ENCODE results near the gene TMEM237. TPM values are rescaled to one million over a fixed set of nuclear protein-coding genes. Genes with fewer than 3 reads are reported as not detected.
A peak's percentile ranks its signal among the peaks of the same experiment; 100 is the strongest.

Gene TMEM237
- total and polyA plus RNA-seq, 5 experiments from 2014 or later = 4.3 to 9.8 (median 5.5) TPM

GRCh38 chr2:201579536-201579935, 63.8 kb downstream of the TMEM237 start:
- H3K36me3 Mint-ChIP-seq = no peaks in the 10 kb centered on the region
- peaks cover 1 to 9% (median 4%) of the 10 kb centered on the region in 5 donors for H3K27me3 Mint-ChIP-seq
- no peak overlapping the region for H3K27ac Mint-ChIP-seq
- no peaks in the 10 kb centered on the region for H3K9me3 Mint-ChIP-seq
- ATAC-seq (no peak), DNase-seq (no peak)
- POLR2A ChIA-PET = no interaction called here
- H3K4me3 Mint-ChIP-seq = no peak overlapping the region
- H3K4me1 Mint-ChIP-seq = peaks cover 0 to 11% (median 0%) of the 10 kb centered on the region in 4 donors

GRCh38 chr2:201575971-201576370, 67.3 kb downstream of the TMEM237 start:
- no peak overlapping the region for H3K27ac Mint-ChIP-seq
- no peak for ATAC-seq
- POLR2A ChIA-PET = no interaction called here
- H3K4me1 Mint-ChIP-seq = peaks cover 0 to 22% (median 5%) of the 10 kb centered on the region in 4 donors
- H3K36me3 Mint-ChIP-seq = no peaks in the 10 kb centered on the region
- no peaks in the 10 kb centered on the region for H3K9me3 Mint-ChIP-seq
- H3K27me3 Mint-ChIP-seq = peaks cover 0 to 4% (median 0%) of the 10 kb centered on the region in 5 donors
- no peak overlapping the region for H3K4me3 Mint-ChIP-seq
- no peak for DNase-seq

- POLR2A ChIA-PET = no interaction called here
- H3K27ac Mint-ChIP-seq = peak overlapping the region in 2 of 10 donors; percentile 33 to 51
- peak overlapping the region in 1 of 10 donors; percentile 24 for H3K4me3 Mint-ChIP-seq
- DNase-seq (no peak), ATAC-seq (no peak)
- peaks cover 0 to 22% (median 5%) of the 10 kb centered on the region in 4 donors for H3K4me1 Mint-ChIP-seq
- no peaks in the 10 kb centered on the region for H3K9me3 Mint-ChIP-seq
- H3K27me3 Mint-ChIP-seq = peaks cover 0 to 4% (median 0%) of the 10 kb centered on the region in 5 donors
- no peaks in the 10 kb centered on the region for H3K36me3 Mint-ChIP-seq
Observed at GRCh38 chr2:201574766-201575165, 68.5 kb downstream of the TMEM237 start.

- POLR2A ChIA-PET = no interaction called here
- H3K4me1 Mint-ChIP-seq = peaks cover 2 to 22% (median 5%) of the 10 kb centered on the region in 4 donors
- H3K27ac Mint-ChIP-seq = peak overlapping the region in 3 of 10 donors; percentile 2 to 55 (median 41)
- no peaks in the 10 kb centered on the region for H3K36me3 Mint-ChIP-seq
- ATAC-seq = no peak
- peaks cover 0 to 4% (median 0%) of the 10 kb centered on the region in 5 donors for H3K27me3 Mint-ChIP-seq
- no peak for DNase-seq
- peak overlapping the region in 1 of 10 donors; percentile 1 for H3K4me3 Mint-ChIP-seq
- H3K9me3 Mint-ChIP-seq = no peaks in the 10 kb centered on the region
Observed at GRCh38 chr2:201572846-201573508, 70.3 kb downstream of the TMEM237 start.

Other genes starting within 250 kb of the TMEM237 start
- 10 to 100 TPM; 36.5 to 37.9 TPM for gene TRAK2, start 192.0 kb downstream of the TMEM237 start, total RNA-seq
- gene TRAK2, start 192.0 kb downstream of the TMEM237 start, polyA plus RNA-seq = 10 to 100 TPM; 20.9 to 30.7 (median 24.7) TPM
- 10 to 100 TPM; 17.9 to 20.4 TPM for gene STRADB, start 191.8 kb downstream of the TMEM237 start, total RNA-seq
- gene STRADB, start 191.8 kb downstream of the TMEM237 start, polyA plus RNA-seq = 10 to 100 TPM; 31.5 to 33.8 (median 33.5) TPM
- gene MPP4, start 55.1 kb upstream of the TMEM237 start, total RNA-seq = not detected
- gene MPP4, start 55.1 kb upstream of the TMEM237 start, polyA plus RNA-seq = not detected
- gene ALS2, start 137.4 kb upstream of the TMEM237 start, total RNA-seq = 10 to 100 TPM; 14.2 to 15.8 TPM
- gene ALS2, start 137.4 kb upstream of the TMEM237 start, polyA plus RNA-seq = 1 to 10 TPM; 3.7 to 5.2 (median 4.0) TPM
- not detected for gene CDK15, start 163.0 kb upstream of the TMEM237 start, total RNA-seq
- gene CDK15, start 163.0 kb upstream of the TMEM237 start, polyA plus RNA-seq = not detected